RWPE1 (cell line): ENCODE data around the gene SRP54.

Experiments
- CTCF ChIA-PET: fragments of 350-600 bp; sonication (Branson Sonifier 250); formaldehyde crosslinking; extraction: SDS; loops from one replicate; lab custom pipeline; 2021; lab: Yijun Ruan, JAX
- POLR2A ChIA-PET: fragments of 400-600 bp; formaldehyde crosslinking; extraction: SDS; loops from one replicate; lab custom pipeline; 2020; ENCODE audit warnings: antibody characterized with exemption; ENCODE audit not compliant: low non-redundant PET; lab: Yijun Ruan, JAX
- DNase-seq: peaks from one replicate; pipeline ENCODE4 v3.0.0; 2012; ENCODE audit warnings: low spot score
- H3K27ac ChIP-seq: fragments of 450-650 bp; 2 replicates; pipeline ENCODE4 v1.5.1; 2017
- TF ChIP-seq, protein P1 (sequence below): fragments of 450-650 bp; conservative IDR thresholded peaks from 2 replicates; pipeline ENCODE4 v1.5.1; 2017; ENCODE audit warnings: low read depth, mild to moderate bottlenecking

SRP54 gene

DNA sequence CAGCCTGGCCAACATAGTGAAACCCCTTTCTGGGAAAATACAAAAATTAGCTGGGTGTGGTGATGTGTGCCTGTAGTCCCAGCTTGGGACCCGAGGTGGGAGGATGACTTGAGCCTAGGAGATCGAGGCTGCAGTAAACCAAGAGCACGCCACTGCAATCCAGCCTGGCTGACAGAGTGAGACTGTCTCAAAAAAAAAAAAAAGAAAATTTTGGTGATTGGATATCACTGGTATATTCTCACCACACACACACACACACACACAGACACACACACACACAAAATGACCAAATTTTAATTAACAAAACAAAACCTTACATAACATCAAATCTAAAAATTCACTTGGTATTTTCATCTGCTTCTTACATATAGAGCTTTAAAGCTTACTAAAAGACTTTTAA, 59.8 kb downstream of the SRP54 start:
- ChIA-PET POLR2A (no interaction called here), CTCF (no interaction called here)
- H3K27ac ChIP-seq = no peak overlapping the region
- TF ChIP-seq, protein P1, sequence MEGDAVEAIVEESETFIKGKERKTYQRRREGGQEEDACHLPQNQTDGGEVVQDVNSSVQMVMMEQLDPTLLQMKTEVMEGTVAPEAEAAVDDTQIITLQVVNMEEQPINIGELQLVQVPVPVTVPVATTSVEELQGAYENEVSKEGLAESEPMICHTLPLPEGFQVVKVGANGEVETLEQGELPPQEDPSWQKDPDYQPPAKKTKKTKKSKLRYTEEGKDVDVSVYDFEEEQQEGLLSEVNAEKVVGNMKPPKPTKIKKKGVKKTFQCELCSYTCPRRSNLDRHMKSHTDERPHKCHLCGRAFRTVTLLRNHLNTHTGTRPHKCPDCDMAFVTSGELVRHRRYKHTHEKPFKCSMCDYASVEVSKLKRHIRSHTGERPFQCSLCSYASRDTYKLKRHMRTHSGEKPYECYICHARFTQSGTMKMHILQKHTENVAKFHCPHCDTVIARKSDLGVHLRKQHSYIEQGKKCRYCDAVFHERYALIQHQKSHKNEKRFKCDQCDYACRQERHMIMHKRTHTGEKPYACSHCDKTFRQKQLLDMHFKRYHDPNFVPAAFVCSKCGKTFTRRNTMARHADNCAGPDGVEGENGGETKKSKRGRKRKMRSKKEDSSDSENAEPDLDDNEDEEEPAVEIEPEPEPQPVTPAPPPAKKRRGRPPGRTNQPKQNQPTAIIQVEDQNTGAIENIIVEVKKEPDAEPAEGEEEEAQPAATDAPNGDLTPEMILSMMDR = no peak
- DNase-seq = no peak

DNA sequence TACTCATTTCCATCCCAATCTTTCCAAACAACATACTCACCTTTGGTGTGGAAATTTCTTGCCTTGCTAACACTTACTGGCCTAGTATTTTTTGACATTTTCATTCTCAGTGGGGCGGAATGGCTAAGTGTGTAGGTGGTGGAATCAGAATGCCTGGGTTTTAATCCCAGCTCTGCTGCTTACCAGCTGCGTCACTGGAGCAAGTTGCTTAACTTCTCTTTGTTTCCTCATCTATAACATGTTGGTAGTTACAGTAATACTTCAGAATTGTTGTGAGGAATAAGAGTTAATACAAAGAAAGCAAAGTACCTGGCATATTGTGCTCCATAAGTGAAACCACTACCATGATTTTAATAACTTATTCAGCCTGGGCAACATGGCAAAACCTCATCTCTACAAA, 60.3 kb downstream of the SRP54 start:
- H3K27ac ChIP-seq = no peak overlapping the region
- TF ChIP-seq, protein P1 = no peak
- ChIA-PET CTCF (interaction anchor here (0.7 kb wide), 1 partner anchor 32 kb away, joined by 3 read pairs; no protein-coding TSS in a partner anchor), POLR2A (no interaction called here)
- DNase-seq = no peak

DNA sequence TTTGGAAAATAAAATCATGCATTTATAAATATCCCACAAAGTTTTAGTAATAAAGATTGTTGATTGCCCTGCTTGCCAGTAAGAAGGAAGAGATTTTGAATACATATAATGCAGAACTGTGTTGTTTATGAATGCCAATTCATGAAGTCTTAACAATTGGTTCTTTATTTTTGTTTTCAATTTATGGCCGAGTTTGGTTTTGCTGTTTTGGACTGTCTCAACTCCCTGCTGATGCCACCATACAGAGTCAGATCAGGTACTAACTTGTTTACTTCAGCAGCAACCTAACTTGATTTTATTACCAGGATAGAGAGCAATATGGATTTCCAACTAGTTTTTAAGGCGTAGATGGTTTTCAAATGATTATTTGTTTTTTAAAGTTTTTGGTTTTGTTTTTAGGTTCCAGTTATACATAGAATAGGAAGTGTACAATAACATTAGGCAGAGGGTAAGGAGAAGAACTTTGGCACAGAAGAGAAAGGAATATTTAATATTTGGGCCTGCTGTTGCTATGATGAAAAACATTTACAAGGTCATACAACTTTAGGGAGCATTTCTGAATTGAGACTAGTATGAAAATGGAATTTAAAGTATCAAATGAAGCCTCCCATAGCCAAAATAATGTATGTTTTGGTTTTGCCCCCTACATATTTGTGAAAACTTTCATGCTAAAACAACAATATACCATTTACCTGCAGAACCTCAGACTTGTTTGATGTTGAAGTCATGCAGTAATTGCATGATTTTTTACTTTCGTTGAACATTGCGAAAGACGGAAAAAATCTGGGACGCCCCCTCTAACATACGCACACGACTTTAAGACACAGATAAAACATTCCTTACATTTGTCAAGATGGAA, 62.4 kb downstream of the SRP54 start:
- TF ChIP-seq, protein P1 = no peak
- ChIA-PET CTCF (no interaction called here), POLR2A (interaction anchor here (1.0 to 1.3 kb wide), 2 partner anchors 62 to 77 kb away, joined by 3 to 4 read pairs; partner anchors contain the start of genes PPP2R3C and SRP54)
- peak overlapping the region; percentile 98 for H3K27ac ChIP-seq
- DNase-seq = peak; percentile 14

DNA sequence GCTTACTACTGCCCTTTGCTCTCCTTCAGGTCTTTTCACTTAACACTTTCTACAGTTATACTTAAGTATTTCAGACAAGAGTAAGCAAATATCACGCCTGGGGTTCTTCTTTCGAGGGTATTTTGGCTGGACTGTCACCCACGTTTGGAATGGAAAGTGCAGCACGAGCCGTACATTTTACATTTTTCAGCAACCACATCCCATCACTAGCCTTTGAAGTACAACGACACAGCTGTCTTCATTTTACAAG, 62.9 kb downstream of the SRP54 start:
- H3K27ac ChIP-seq = peak overlapping the region; percentile 98
- ChIA-PET CTCF (no interaction called here), POLR2A (interaction anchor here (1.0 to 1.8 kb wide), 3 partner anchors 63 to 78 kb away, joined by 3 to 4 read pairs (median 4); partner anchors contain the start of genes PPP2R3C and SRP54)
- DNase-seq = no peak
- TF ChIP-seq, protein P1 = no peak

- POLR2A ChIA-PET = interaction anchor here (1.0 to 1.8 kb wide), 3 partner anchors 63 to 77 kb away, joined by 3 to 4 read pairs (median 4); partner anchors contain the start of genes PPP2R3C and SRP54
- H3K27ac ChIP-seq = peak within 1 kb of the TSS; percentile 98
- peak; percentile 97 for DNase-seq
- TF ChIP-seq, protein P1 = no peak
- CTCF ChIA-PET = no interaction called here
Observed at GRCh38 chr14:35046048-35046750, 63.4 kb downstream of the SRP54 start, which contains the start of gene FAM177A1. FAM177A1 (plus strand) TSS chr14:35046272; CDS start chr14:35046464, 192 bp downstream.
